Measurements from ENCODE around the gene GUCY1A2. TPM values are rescaled to one million over a fixed set of nuclear protein-coding genes. Genes with fewer than 3 reads are reported as not detected.
"Not testable (repeated sequence)": the region's sequence is repeated elsewhere in the genome, so short reads cannot be mapped to it uniquely, and the experiment has no call there.

The GUCY1A2 gene
- total RNA-seq: 1.3 TPM

GRCh38 chr11:107018219-107018901 is at the start of gene GUCY1A2:
TSS of gene GUCY1A2 (minus strand) at chr11:107018476. CDS start at chr11:107018055, 421 bp downstream.
- no peak for DNase-seq (ENCODE audit: low spot score)
- ATAC-seq: peak; percentile 27

- no peak for ATAC-seq
These were observed 36.1 kb upstream of the GUCY1A2 start for GRCh38 chr11:107054391-107054790.

GRCh38 chr11:107051332-107051731 is 33.1 kb upstream of the GUCY1A2 start:
- ATAC-seq: not testable (repeated sequence)

More at GRCh38 chr11:107054391-107054790, 36.1 kb upstream of the GUCY1A2 start:
- DNase-seq (ENCODE audit: low spot score): no peak

GRCh38 chr11:107050899-107051298 is 32.6 kb upstream of the GUCY1A2 start:
- not testable (repeated sequence) for DNase-seq (ENCODE audit: low spot score); ATAC-seq

More at GRCh38 chr11:107051332-107051731, 33.1 kb upstream of the GUCY1A2 start:
- DNase-seq (ENCODE audit: low spot score): not testable (repeated sequence)

- ATAC-seq (no peak), DNase-seq (ENCODE audit: low spot score) (no peak)
These were observed 31.8 kb upstream of the GUCY1A2 start for GRCh38 chr11:107050121-107050520.

- ATAC-seq: no peak
- no peak for DNase-seq (ENCODE audit: low spot score)
These were observed 26.2 kb upstream of the GUCY1A2 start for GRCh38 chr11:107044503-107044902.

- ATAC-seq: no peak
- no peak for DNase-seq (ENCODE audit: low spot score)
These were observed 25.1 kb upstream of the GUCY1A2 start for GRCh38 chr11:107043242-107044006.

GRCh38 chr11:107042748-107043147 is 24.5 kb upstream of the GUCY1A2 start:
- ATAC-seq: no peak
- no peak for DNase-seq (ENCODE audit: low spot score)

- no peak for ATAC-seq
- no peak for DNase-seq (ENCODE audit: low spot score)
These were observed 22.8 kb upstream of the GUCY1A2 start for GRCh38 chr11:107041088-107041444.

- ATAC-seq (no peak), DNase-seq (ENCODE audit: low spot score) (no peak)
These were observed 22.3 kb upstream of the GUCY1A2 start for GRCh38 chr11:107040433-107041087.

GRCh38 chr11:107025673-107026072 is 7.4 kb upstream of the GUCY1A2 start:
- ATAC-seq (no peak), DNase-seq (ENCODE audit: low spot score) (no peak)

- DNase-seq (ENCODE audit: low spot score) (no peak), ATAC-seq (no peak)
These were observed 2.3 kb upstream of the GUCY1A2 start for GRCh38 chr11:107020594-107020993.

GRCh38 chr11:107018902-107019493 is 722 bp upstream of the GUCY1A2 start:
- peak; percentile 82 for ATAC-seq
- DNase-seq (ENCODE audit: low spot score): peak; percentile 48

- DNase-seq (ENCODE audit: low spot score) (peak; percentile 45), ATAC-seq (peak; percentile 74)
These were observed 650 bp downstream of the GUCY1A2 start for GRCh38 chr11:107017433-107018218.

- DNase-seq (ENCODE audit: low spot score) (no peak), ATAC-seq (no peak)
These were observed 1.2 kb downstream of the GUCY1A2 start for GRCh38 chr11:107017104-107017432.

GRCh38 chr11:107014871-107015270 is 3.4 kb downstream of the GUCY1A2 start:
- ATAC-seq: no peak

GRCh38 chr11:107011977-107012376 is 6.3 kb downstream of the GUCY1A2 start:
- DNase-seq (ENCODE audit: low spot score) (no peak), ATAC-seq (no peak)

More at GRCh38 chr11:107014871-107015270, 3.4 kb downstream of the GUCY1A2 start:
- no peak for DNase-seq (ENCODE audit: low spot score)

- ATAC-seq: no peak
- DNase-seq (ENCODE audit: low spot score): no peak
These were observed 9.1 kb downstream of the GUCY1A2 start for GRCh38 chr11:107009190-107009589.

- ATAC-seq (no peak), DNase-seq (ENCODE audit: low spot score) (no peak)
These were observed 12.0 kb downstream of the GUCY1A2 start for GRCh38 chr11:107006076-107006833.

- DNase-seq (ENCODE audit: low spot score) (no peak), ATAC-seq (no peak)
These were observed 19.1 kb downstream of the GUCY1A2 start for GRCh38 chr11:106999196-106999595.

Data from left lobe of liver (tissue), 2 donors.